ENCODE data around the gene ITGAV.

Gene ITGAV

GRCh38 chr2:186670831-186671230 is 81.0 kb downstream of the ITGAV start:
- DNase-seq (ENCODE audit: low spot score), result no peak

- DNase-seq (ENCODE audit: low spot score), result peak; percentile 44
Measured at GRCh38 chr2:186675380-186675779, 85.5 kb downstream of the ITGAV start.

DNA sequence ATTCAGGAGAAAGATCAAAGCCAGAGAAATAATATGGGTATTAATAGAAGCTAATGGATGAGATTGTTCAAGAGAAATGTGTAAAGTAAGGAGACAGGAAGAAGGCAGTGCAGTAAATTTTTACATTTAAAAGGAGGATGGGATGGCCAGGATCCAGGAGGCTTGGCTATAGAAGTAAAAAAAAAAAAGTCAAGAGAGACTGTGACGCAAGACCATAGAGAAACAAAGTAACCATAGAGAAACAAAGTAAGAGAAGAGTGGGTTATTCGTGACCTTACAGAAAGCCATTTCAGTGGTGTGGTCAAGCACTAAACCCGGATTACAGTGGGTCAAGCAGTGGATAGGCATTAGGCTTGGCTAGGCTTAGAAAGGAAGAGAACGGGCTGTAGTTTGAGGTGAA is 93.5 kb downstream of the ITGAV start:
- DNase-seq (ENCODE audit: low spot score), result no peak

- DNase-seq (ENCODE audit: low spot score), result no peak
Measured at GRCh38 chr2:186687807-186688211, 98.0 kb downstream of the ITGAV start.

- no peak for DNase-seq (ENCODE audit: low spot score)
Measured at GRCh38 chr2:186688813-186689212, 99.0 kb downstream of the ITGAV start.

GRCh38 chr2:186690786-186691185 is 100.9 kb downstream of the ITGAV start:
- no peak for DNase-seq (ENCODE audit: low spot score)

GRCh38 chr2:186691231-186691630 is 101.4 kb downstream of the ITGAV start:
- DNase-seq (ENCODE audit: low spot score), result no peak

- DNase-seq (ENCODE audit: low spot score), result no peak
Measured at GRCh38 chr2:186691900-186692299, 102.0 kb downstream of the ITGAV start.

GRCh38 chr2:186693446-186693832 is 103.6 kb downstream of the ITGAV start:
- DNase-seq (ENCODE audit: low spot score), result no peak

- no peak for DNase-seq (ENCODE audit: low spot score)
Measured at GRCh38 chr2:186695081-186695756, 105.4 kb downstream of the ITGAV start.

GRCh38 chr2:186696290-186696689 is 106.4 kb downstream of the ITGAV start:
- no peak for DNase-seq (ENCODE audit: low spot score)

- DNase-seq (ENCODE audit: low spot score), result no peak
Measured at GRCh38 chr2:186696804-186697203, 106.9 kb downstream of the ITGAV start.

DNA sequence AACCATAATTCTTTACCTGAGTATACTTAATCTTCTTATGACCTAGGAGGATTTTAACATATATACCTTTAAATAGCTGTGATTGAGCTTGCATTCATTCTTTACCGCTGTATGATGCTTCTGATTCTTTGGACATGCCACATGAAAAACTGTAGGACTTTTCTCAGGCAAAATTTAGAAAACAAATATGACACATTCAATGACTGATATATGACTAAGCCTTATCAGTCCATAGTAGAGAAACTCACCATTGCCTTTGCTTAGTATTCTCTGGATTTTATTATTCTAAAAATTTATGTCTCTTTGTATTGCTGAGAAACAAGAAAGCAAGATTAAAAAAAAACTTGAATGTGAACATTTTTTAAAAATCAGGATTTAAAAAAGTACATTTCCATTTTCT is 107.7 kb downstream of the ITGAV start:
- DNase-seq (ENCODE audit: low spot score), result no peak

- DNase-seq (ENCODE audit: low spot score), result no peak
Measured at GRCh38 chr2:186699742-186700141, 109.9 kb downstream of the ITGAV start.

- no peak for DNase-seq (ENCODE audit: low spot score)
Measured at GRCh38 chr2:186702006-186702405, 112.2 kb downstream of the ITGAV start.

DNA sequence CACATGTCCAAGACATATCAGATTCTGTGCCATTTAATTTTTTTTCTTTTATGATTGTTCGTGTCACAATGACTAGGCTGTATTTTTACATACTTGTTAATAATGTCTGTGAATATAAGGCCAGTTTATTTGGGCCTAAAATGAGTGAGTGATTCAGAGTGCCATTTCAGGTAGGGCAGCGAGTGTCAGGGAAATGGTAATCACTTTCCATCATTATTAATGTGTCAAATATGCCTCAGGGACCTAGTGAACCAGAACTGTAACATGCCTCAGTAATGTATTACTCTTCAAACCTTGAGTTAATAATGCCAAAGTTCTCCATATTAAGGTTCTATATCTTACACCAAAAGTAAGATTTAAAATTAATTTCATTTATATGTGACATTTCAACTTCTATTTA is 112.6 kb downstream of the ITGAV start:
- DNase-seq (ENCODE audit: low spot score), result no peak

DNA sequence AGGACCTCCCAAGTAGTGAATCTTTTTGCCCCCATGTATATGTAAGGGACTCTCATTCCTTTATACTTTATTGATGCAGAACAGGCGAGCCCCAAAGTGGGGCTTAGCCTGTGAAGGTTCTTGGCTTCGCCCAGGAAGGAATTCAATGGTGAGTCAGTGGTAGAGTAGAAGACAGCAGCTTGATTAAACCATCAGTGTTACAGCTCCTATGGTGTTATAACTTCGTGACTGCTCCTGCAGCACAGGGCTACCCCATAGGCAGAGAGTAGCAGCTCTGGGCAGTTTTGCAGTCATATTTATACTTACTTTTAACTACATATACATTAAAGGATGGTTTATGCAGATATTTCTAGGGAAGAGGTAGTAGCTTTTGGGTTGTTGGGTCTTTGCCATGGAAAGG is 115.0 kb downstream of the ITGAV start:
- no peak for DNase-seq (ENCODE audit: low spot score)

- no peak for DNase-seq (ENCODE audit: low spot score)
Measured at GRCh38 chr2:186709529-186710450, 119.9 kb downstream of the ITGAV start.

DNA sequence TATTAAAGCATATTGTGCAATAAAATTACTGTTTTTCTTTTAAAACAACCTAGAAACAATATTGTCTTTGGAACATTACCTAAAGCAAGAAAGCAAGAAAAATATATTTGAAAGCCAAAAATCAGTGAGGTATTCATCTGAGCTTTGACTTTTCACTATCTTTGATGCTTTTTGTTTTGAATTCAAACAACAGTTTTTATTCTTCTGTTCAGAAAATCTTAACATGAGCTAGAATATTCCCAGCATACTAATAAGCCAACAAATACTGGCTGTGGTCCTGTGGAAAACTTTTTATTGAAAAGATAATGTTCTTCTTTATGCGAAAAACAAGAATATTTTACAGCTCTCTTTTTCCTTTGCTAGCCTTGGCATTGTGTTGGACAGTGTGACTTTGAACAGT is 123.8 kb downstream of the ITGAV start:
- DNase-seq (ENCODE audit: low spot score), result no peak

DNA sequence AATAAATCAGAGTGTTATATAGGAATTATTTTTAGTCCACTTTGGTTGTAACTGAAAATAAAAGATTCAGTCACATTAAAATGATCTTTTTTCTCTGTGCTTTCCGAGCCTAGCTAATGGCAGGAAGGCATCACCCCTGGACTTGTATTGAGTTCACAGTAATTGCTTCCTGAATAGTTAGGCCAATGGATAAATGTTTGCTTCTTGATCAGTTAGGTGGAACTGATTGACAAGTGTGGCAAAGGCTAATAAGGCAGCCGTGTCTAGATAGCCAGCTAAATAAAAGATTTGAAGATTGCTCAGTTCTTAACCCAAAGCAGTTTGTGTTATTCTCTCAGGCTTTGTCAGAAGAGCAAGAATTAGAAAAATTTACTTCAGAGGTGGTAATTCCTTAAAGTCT is 124.8 kb downstream of the ITGAV start:
- no peak for DNase-seq (ENCODE audit: low spot score)

DNA sequence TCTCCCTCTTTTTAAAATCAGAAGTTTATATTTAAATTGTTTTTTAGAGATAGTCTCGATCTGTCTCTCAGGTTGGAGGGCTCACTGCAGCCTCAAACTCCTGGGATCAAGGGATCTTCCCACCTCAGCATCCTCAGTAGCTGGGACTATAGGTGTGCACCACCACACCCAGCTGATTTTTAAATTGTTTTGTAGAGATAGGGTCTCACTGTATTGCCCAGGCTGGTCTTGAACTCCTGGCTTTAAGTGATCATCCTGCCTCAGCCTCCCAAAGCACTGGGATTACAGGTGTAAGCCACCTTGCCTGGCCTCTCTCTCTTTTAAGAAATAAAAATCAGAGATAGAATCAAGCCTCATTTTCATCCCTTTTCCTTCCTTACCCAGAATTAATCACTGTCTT is 126.1 kb downstream of the ITGAV start:
- DNase-seq (ENCODE audit: low spot score), result no peak

- no peak for DNase-seq (ENCODE audit: low spot score)
Measured at GRCh38 chr2:186716899-186717298, 127.0 kb downstream of the ITGAV start.

GRCh38 chr2:186717320-186718007 is 127.6 kb downstream of the ITGAV start:
- DNase-seq (ENCODE audit: low spot score), result no peak
